Common myeloid progenitor, CD34-positive (primary cell): Measurements from ENCODE around the gene TTC28.

Experiments
- CTCF ChIA-PET: fragments of 350-600 bp; sonication (Branson Sonifier 250); formaldehyde crosslinking; loops from one replicate; lab custom pipeline; 2021; ENCODE audit warnings: antibody characterized with exemption; lab: Charles Lee
- POLR2A ChIA-PET: fragments of 350-600 bp; sonication (Branson Sonifier 250); formaldehyde crosslinking; loops from one replicate; lab custom pipeline; 2021; ENCODE audit warnings: antibody characterized with exemption; lab: Charles Lee
- DNase-seq, 3 donors: peaks; one replicate each; pipeline versions ENCODE4 v3.0.0 to v3.0.0-alpha.2; 2013
- H3K27ac ChIP-seq, 2 experiments: 1 replicate in 1 of 2; 2 replicates in 1 of 2; pipeline ENCODE4 v1.7.0; 2013; ENCODE audit warnings: inconsistent platforms in 2 of 2, low read length in 2 of 2, mild to moderate bottlenecking in 2 of 2, low read depth in 1 of 2, moderate library complexity in 1 of 2; ENCODE audit not compliant: severe bottlenecking in 2 of 2, insufficient read depth in 1 of 2, poor library complexity in 1 of 2
- H3K27me3 ChIP-seq, 5 experiments: replicated peaks in 2 of 5; 1 replicate in 3 of 5; 2 replicates in 2 of 5; pipeline versions ENCODE4 v1.6.1 to v1.7.0; 2013; ENCODE audit warnings: low read length in 4 of 5, mild to moderate bottlenecking in 2 of 5, moderate library complexity in 2 of 5, inconsistent platforms in 1 of 5; ENCODE audit not compliant: insufficient read depth in 5 of 5, control insufficient read depth in 4 of 5
- H3K36me3 ChIP-seq, 4 experiments: 1 replicate in 2 of 4; 2 replicates in 2 of 4; pipeline versions ENCODE4 v1.6.1 to v1.7.0; 2013; ENCODE audit warnings: low read length in 3 of 4, control low read depth in 1 of 4, mild to moderate bottlenecking in 1 of 4; ENCODE audit not compliant: control insufficient read depth in 4 of 4, insufficient read depth in 4 of 4
- H3K4me1 ChIP-seq, 4 experiments: 1 replicate in 3 of 4; 2 replicates in 1 of 4; pipeline versions ENCODE4 v1.6.1 to v1.7.1; 2013; ENCODE audit warnings: low read length in 3 of 4, mild to moderate bottlenecking in 3 of 4, control low read depth in 1 of 4, inconsistent platforms in 1 of 4, moderate library complexity in 1 of 4; ENCODE audit not compliant: control insufficient read depth in 4 of 4, insufficient read depth in 4 of 4; ENCODE audit errors: control extremely low read depth in 1 of 4
- H3K4me3 ChIP-seq, 7 experiments: 1 replicate in 4 of 7; 2 replicates in 3 of 7; pipeline versions ENCODE4 v1.5.1 to v1.7.0; 2013; ENCODE audit warnings: mild to moderate bottlenecking in 7 of 7, low read length in 6 of 7, moderate library complexity in 6 of 7, inconsistent platforms in 2 of 7, low read depth in 2 of 7, control low read depth in 1 of 7; ENCODE audit not compliant: insufficient read depth in 4 of 7, control insufficient read depth in 1 of 7; ENCODE audit errors: extremely low read depth in 1 of 7
- H3K9me3 ChIP-seq, 5 experiments: 1 replicate in 4 of 5; 2 replicates in 1 of 5; pipeline versions ENCODE4 v1.6.1 to v1.7.1; 2013; ENCODE audit warnings: low read length in 4 of 5, mild to moderate bottlenecking in 2 of 5, inconsistent platforms in 1 of 5, low read depth in 1 of 5, moderate library complexity in 1 of 5; ENCODE audit not compliant: control insufficient read depth in 4 of 5, insufficient read depth in 2 of 5; ENCODE audit errors: control extremely low read depth in 1 of 5
- WGBS: methylation state at CpG from one replicate; pipeline ENCODE4 v1.1.5; 2013; ENCODE audit not compliant: insufficient coverage; 5-methylcytosine and 5-hydroxymethylcytosine counted together

The TTC28 gene

DNA sequence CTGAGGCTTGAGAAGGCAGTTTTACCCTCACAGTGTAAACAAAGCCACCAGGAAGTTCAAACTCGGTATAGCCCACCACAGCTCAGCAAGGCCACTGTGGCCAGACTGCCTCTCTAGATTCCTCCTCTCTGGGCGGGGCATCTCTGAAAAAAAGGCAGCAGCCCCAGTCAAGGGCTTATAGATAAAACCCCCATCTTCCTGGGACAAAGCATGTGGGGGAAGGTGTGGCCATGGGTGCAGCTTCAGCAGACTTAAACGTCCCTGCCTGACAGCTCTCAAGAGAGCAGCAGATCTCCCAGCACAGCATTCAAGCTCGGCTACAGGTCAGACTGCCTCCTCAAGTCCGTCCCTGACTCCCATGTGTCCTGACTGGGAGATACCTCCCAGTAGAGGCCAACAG is 69.7 kb downstream of the TTC28 start:
- ChIA-PET POLR2A (interaction anchor here (0.7 kb wide), 1 partner anchor 353 kb away, joined by 3 read pairs; no protein-coding TSS in a partner anchor), CTCF (interaction anchor here (1.4 kb wide), 1 partner anchor 9 kb away, joined by 4 read pairs; no protein-coding TSS in a partner anchor)
- WGBS, result 100% methylated on average over 4 of the region's 5 CpGs
- DNase-seq, result no peak
- Histone ChIP-seq H3K27ac (no peak overlapping the region), H3K9me3 (no peaks in the 10 kb centered on the region), H3K27me3 (no peaks in the 10 kb centered on the region), H3K36me3 (no peaks in the 10 kb centered on the region), H3K4me3 (no peak overlapping the region), H3K4me1 (no peaks in the 10 kb centered on the region)

DNA sequence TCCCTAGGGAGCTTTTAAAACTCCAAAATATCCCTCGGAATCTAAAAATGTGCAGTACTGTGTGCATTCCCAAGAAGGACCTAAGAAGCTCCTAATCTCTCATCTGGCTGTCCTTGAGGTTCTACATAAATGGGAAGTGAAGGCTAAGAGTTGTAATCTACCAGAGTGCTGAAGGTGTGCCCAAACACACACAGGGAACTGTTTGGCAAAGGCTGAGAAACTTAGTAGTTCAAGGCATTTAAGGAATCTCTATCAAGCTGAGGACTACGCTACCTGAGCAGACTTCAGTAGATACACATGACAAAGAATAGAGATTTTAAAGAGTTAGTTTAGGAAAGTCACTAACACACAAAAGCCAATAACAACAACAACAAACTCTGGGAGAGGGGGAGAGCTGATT is 71.1 kb downstream of the TTC28 start:
- ChIA-PET POLR2A (no interaction called here), CTCF (interaction anchor here (0.6 to 1.3 kb wide), 3 partner anchors 8 to 429 kb away, joined by 3 to 5 read pairs (median 3); no protein-coding TSS in a partner anchor)
- H3K4me3 ChIP-seq, result no peak overlapping the region
- no peaks in the 10 kb centered on the region for H3K27me3 ChIP-seq
- H3K36me3 ChIP-seq, result no peaks in the 10 kb centered on the region
- no peaks in the 10 kb centered on the region for H3K9me3 ChIP-seq
- no CpG with 5 or more reads among the region's 2 CpGs for WGBS
- H3K27ac ChIP-seq, result no peak overlapping the region
- DNase-seq, result no peak
- H3K4me1 ChIP-seq, result no peaks in the 10 kb centered on the region

DNA sequence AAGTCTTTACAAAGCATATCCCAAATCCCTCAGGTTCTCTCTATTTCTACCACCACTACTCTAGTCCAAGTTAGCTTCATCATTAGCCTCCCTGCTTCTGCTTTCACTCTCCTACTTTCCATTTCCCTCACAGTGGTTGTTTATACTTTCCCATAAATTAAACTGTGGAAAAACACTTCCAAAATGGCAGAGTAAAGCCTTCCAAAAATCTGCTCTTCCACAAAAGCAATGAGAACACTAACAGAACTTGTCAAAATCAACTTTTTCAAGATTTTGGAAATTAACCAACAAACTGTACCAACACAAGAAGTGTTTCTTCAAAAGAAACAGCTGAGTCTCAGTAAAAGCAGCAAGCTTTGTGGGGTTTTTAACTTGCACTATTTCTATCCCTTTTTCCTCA is 71.8 kb downstream of the TTC28 start:
- no peak for DNase-seq
- H3K4me3 ChIP-seq, result no peak overlapping the region
- ChIA-PET POLR2A (interaction anchor here (0.6 kb wide), 1 partner anchor 637 kb away, joined by 3 read pairs; no protein-coding TSS in a partner anchor), CTCF (interaction anchor here (0.7 to 1.3 kb wide), 3 partner anchors 8 to 430 kb away, joined by 3 to 5 read pairs (median 3); no protein-coding TSS in a partner anchor)
- H3K4me1 ChIP-seq, result no peaks in the 10 kb centered on the region
- no peaks in the 10 kb centered on the region for H3K36me3 ChIP-seq
- H3K27me3 ChIP-seq, result no peaks in the 10 kb centered on the region
- no peaks in the 10 kb centered on the region for H3K9me3 ChIP-seq
- no peak overlapping the region for H3K27ac ChIP-seq

DNA sequence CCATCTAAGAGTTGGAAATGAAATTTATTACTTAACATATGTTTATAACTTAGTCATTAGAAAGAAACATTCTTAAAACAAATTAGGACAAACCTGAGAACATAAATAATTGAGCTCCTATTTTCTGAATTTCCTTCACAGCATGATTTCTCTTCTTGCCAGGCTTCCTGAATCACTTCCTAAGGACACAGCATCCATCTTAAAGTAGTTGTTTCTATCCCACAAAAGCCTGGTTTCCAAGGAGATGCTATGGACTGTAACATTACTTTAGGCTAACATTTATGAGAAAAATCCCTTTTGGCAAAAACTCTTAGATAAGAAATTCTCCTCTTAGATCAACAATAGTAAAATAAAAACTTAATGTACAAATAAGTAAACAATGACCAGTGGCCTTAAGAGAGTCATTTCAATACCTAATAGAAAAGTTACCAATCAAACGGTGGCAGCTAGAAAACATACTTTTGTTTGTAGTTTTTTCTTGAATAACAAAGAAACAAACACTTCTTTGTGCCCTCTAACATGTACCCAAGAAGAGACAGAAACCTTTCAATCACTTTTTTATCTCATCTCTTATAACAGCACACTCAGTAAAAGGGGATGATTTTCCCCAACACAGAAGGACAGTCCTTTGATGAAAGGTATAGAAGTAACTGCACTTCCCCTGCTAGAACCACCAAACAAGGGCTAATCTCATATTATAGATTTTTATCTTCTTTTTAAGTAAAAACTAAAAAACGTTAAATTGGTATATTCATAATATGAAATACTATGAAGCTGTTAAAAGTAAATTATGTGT is 74.5 kb downstream of the TTC28 start:
- Histone ChIP-seq H3K36me3 (no peaks in the 10 kb centered on the region), H3K4me3 (no peak overlapping the region), H3K27me3 (no peaks in the 10 kb centered on the region), H3K27ac (no peak overlapping the region), H3K4me1 (no peaks in the 10 kb centered on the region), H3K9me3 (no peaks in the 10 kb centered on the region)
- POLR2A ChIA-PET, result no interaction called here
- no peak for DNase-seq
- no CpG with 5 or more reads among the region's 2 CpGs for WGBS
- CTCF ChIA-PET, result no interaction called here

DNA sequence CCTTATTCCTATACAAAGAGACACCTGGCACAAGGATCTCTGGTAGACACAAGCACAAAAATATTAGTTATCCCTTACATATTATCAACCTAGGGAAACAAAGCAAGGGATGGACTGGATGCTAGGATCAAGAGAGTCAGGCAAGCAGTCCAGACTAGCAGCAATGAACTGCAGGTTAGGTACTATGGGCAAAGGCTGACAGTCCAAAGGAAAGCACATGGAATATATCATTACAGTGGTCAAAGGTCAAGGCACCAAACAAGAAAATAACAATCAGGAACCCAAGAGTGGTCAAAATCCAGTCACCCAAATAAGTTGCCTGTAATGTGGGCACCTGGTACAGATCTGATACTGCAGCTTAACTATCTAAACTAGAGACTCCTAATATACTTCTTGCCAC is 77.7 kb downstream of the TTC28 start:
- CTCF ChIA-PET, result interaction anchor here (1.5 to 4.2 kb wide), 3 partner anchors 229 to 438 kb away, joined by 4 to 49 read pairs (median 20); no protein-coding TSS in a partner anchor
- Histone ChIP-seq H3K27me3 (no peaks in the 10 kb centered on the region), H3K27ac (no peak overlapping the region)

DNA sequence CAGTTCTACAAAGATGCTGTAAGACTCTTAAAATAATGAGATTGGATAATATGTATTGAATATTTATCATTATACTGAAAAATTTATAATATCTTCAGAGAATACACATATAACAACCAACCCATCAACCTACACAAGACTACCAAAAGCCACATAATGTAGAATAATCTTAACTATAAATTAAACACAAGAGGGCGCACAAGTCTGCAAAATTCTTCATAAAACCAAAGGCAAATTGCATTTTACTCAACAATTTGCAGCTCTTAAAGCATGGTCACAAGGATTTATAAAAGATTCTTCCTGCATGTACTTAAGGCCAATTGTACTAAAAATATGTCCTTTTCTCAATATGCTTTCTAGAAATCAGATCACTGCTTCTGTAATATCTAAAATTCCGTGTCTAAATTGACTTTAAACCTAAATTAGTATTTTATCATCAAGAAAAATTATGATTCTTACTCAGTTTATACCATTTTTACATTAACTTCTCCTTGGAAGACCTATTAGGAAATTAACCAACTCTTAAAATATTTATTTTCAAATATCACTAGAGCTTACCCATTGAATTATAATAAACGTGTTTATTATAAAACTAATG is 79.0 kb downstream of the TTC28 start:
- Histone ChIP-seq H3K4me1 (peaks cover 0 to 2% (median 0%) of the 10 kb centered on the region in 4 experiments), H3K9me3 (no peaks in the 10 kb centered on the region), H3K4me3 (no peak overlapping the region), H3K27ac (no peak overlapping the region), H3K27me3 (no peaks in the 10 kb centered on the region), H3K36me3 (no peaks in the 10 kb centered on the region)
- POLR2A ChIA-PET, result no interaction called here
- CTCF ChIA-PET, result interaction anchor here (0.6 to 4.2 kb wide), 19 partner anchors 8 to 581 kb away, joined by 3 to 49 read pairs (median 3); no protein-coding TSS in a partner anchor
- peak; percentile 55 to 83 (median 76) for DNase-seq
- WGBS, result 0% methylated on average over 1 of the region's 3 CpGs

More for the DNA sequence above, 77.7 kb downstream of the TTC28 start:
- H3K4me3 ChIP-seq, result no peak overlapping the region
- no peak for DNase-seq
- no peaks in the 10 kb centered on the region for H3K4me1 ChIP-seq
- POLR2A ChIA-PET, result no interaction called here
- no peaks in the 10 kb centered on the region for H3K36me3 ChIP-seq
- H3K9me3 ChIP-seq, result no peaks in the 10 kb centered on the region

DNA sequence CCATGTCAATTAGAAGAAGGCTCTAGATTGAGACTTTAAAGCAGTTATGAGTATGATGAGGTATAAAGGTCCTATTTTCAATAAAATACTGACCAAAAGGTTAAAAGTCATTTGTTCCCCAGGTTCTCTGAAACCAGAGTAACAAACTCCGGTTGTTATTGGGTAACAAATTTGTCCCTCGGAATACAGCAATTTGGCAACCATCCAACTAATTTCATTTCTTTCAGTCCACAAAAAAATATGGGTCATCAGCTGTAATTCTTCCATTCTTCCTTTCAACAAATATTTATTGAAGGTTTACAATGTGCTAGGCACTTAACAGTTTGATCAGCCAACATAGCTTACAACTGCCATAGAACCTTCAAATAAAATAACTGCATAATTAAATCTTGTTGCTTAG is 79.9 kb downstream of the TTC28 start:
- H3K36me3 ChIP-seq, result no peaks in the 10 kb centered on the region
- POLR2A ChIA-PET, result no interaction called here

More for the DNA sequence above, 79.9 kb downstream of the TTC28 start:
- Histone ChIP-seq H3K27ac (no peak overlapping the region), H3K4me1 (peaks cover 0 to 2% (median 0%) of the 10 kb centered on the region in 4 experiments), H3K4me3 (no peak overlapping the region), H3K27me3 (no peaks in the 10 kb centered on the region), H3K9me3 (no peaks in the 10 kb centered on the region)
- 88% methylated on average over 2 of the region's 2 CpGs for WGBS
- DNase-seq, result no peak
- CTCF ChIA-PET, result interaction anchor here (0.6 to 4.2 kb wide), 11 partner anchors 8 to 454 kb away, joined by 3 to 49 read pairs (median 5); no protein-coding TSS in a partner anchor
